Measurements from ENCODE around the gene PER3.

DNA sequence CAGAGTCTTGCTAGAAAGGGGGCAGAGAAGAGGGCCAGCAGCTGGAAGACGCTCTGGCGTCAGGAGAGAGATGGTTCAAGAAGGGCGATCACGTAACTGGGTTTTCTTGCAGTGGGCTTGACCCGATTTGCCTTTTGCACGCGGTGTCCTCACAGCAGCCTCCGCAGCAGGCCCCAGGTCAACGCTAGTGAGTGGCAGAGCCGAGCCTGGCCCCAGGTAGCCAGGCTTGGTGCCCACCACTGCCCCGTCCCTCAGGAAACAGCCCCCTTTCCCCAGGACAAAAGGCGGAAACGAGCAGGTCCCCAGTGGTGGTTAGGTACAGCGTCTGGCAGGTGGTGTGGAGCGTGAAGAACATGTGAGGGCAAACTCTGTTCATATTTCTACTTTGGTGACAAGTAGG is 77.4 kb downstream of the PER3 start:
- TF ChIP-seq, protein P1, sequence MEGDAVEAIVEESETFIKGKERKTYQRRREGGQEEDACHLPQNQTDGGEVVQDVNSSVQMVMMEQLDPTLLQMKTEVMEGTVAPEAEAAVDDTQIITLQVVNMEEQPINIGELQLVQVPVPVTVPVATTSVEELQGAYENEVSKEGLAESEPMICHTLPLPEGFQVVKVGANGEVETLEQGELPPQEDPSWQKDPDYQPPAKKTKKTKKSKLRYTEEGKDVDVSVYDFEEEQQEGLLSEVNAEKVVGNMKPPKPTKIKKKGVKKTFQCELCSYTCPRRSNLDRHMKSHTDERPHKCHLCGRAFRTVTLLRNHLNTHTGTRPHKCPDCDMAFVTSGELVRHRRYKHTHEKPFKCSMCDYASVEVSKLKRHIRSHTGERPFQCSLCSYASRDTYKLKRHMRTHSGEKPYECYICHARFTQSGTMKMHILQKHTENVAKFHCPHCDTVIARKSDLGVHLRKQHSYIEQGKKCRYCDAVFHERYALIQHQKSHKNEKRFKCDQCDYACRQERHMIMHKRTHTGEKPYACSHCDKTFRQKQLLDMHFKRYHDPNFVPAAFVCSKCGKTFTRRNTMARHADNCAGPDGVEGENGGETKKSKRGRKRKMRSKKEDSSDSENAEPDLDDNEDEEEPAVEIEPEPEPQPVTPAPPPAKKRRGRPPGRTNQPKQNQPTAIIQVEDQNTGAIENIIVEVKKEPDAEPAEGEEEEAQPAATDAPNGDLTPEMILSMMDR (IDR thresholded peaks at IDR 0.05; ENCODE audit: low read depth, low read length, poor library complexity, severe bottlenecking): no peak
- no peak for TF ChIP-seq EZH2phosphoT487 (IDR thresholded peaks at IDR 0.05; ENCODE audit: borderline replicate concordance, low read length)

Data from DOHH2 (cell line).